Kidney epithelial cell (primary cell): ENCODE results near the gene TRIM21. TPM values are rescaled to one million over a fixed set of nuclear protein-coding genes. Genes with fewer than 3 reads are reported as not detected.
"Not testable (repeated sequence)": the region's sequence is repeated elsewhere in the genome, so short reads cannot be mapped to it uniquely, and the experiment has no call there.

Experiments used
- DNase-seq: peaks from one replicate; pipeline ENCODE4 v3.0.0-alpha.2; 2010; ENCODE audit warnings: low read depth
- H3K27me3 ChIP-seq: 2 replicates; pipeline ENCODE4 v1.6.0; 2011; ENCODE audit warnings: low read length; ENCODE audit not compliant: control insufficient read depth, insufficient read depth
- H3K36me3 ChIP-seq: 2 replicates; pipeline ENCODE4 v1.5.1; 2011; ENCODE audit warnings: low read length; ENCODE audit not compliant: control insufficient read depth, insufficient read depth
- H3K4me3 ChIP-seq: 2 replicates; pipeline ENCODE4 v1.5.1; 2011; ENCODE audit warnings: low read depth, mild to moderate bottlenecking, control low read depth, low read length
- total RNA-seq: library from RNA; depleted of rRNA; stranded (reverse); fragments of >200 nt; gene quantifications from 2 replicates; pipeline ENCODE4 v1.2.3, GENCODE V29; 2015
- TF ChIP-seq, protein P1 (sequence below): IDR thresholded peaks from 2 replicates; pipeline ENCODE4 v1.5.1; 2011; ENCODE audit warnings: mild to moderate bottlenecking, moderate library complexity, low read length, control low read depth, inconsistent platforms; ENCODE audit not compliant: insufficient read depth, poor library complexity, severe bottlenecking

TRIM21 gene
- total RNA-seq, 1 donor from 2014 or later: 22.3 TPM

DNA sequence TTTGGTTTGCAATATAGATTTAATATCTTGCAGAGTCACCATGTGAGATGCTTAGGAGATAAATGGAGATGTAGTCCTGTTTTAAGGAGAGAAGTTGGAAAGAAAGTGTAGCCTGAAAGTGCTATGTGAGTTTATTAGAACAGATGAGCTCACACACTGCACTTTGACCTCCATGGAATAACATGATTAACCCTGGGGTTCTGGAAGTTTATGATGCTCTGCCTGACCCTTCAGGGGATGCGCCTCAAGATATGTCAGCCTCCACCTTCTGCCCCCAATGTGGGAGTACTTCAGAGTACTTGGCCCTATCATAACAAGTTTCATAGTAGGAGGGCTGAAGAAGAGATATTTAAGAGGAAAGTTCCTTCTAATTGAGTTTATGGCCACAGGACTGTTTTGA is 23.3 kb upstream of the TRIM21 start:
- no peak for DNase-seq
- H3K27me3 ChIP-seq: no peaks in the 10 kb centered on the region
- no peak overlapping the region for H3K4me3 ChIP-seq
- TF ChIP-seq, protein P1, sequence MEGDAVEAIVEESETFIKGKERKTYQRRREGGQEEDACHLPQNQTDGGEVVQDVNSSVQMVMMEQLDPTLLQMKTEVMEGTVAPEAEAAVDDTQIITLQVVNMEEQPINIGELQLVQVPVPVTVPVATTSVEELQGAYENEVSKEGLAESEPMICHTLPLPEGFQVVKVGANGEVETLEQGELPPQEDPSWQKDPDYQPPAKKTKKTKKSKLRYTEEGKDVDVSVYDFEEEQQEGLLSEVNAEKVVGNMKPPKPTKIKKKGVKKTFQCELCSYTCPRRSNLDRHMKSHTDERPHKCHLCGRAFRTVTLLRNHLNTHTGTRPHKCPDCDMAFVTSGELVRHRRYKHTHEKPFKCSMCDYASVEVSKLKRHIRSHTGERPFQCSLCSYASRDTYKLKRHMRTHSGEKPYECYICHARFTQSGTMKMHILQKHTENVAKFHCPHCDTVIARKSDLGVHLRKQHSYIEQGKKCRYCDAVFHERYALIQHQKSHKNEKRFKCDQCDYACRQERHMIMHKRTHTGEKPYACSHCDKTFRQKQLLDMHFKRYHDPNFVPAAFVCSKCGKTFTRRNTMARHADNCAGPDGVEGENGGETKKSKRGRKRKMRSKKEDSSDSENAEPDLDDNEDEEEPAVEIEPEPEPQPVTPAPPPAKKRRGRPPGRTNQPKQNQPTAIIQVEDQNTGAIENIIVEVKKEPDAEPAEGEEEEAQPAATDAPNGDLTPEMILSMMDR: no peak
- H3K36me3 ChIP-seq: no peaks in the 10 kb centered on the region

DNA sequence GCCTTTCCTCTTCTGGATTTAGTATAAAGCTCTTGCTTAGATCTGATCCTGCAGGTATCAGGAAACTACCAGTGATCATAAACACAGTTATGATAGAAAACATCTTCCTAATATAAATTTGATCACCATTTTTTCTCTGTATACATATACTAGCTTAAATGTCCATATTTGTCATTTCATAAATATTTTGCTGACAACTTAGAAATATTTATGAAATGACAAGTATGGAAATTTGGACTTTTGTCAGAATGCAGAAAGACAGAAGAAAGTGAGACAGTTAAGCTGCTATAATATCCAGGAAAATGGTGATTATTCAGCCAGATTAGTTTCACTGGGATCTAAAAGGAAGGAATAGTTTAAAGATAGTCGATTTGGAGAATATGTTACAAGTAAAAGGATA is 22.8 kb upstream of the TRIM21 start:
- H3K36me3 ChIP-seq: no peaks in the 10 kb centered on the region
- TF ChIP-seq, protein P1: no peak
- no peak for DNase-seq
- H3K27me3 ChIP-seq: no peaks in the 10 kb centered on the region
- no peak overlapping the region for H3K4me3 ChIP-seq

DNA sequence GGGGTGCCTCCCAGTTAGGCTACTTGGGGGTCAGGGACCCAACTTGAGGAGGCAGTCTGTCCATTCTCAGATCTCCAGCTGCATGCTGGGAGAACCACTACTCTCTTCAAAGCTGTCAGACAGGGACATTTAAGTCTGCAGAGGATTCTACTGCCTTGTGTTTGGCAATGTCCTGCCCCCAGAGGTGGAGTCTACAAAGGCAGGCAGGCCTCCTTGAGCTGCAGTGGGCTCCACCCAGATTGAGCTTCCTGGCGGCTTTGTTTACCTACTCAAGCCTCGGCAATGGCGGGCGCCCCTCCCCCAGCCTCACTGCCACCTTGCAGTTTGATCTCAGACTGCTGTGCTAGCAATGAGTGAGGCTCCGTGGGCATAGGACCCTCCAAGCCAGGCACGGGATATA is 12.7 kb upstream of the TRIM21 start:
- H3K27me3 ChIP-seq, H3K4me3 ChIP-seq, DNase-seq, H3K36me3 ChIP-seq: not testable (repeated sequence)

DNA sequence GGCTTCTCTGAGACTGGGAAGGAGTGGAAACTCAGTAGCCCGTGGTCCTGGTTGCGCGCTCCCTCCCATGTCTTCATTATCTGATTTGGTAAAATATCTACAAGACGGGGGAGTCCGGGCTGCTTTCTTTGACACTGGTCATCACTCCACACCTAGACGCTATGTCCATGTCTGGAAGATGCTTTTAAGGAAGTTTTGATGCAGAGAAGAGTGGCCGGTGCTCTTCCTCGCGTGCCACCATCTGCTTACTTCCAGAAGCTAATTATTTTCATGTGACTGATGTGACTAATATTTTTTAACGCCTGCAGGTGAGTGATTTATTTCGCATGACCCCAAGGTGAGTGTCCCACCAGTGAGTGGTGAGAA is 339 bp upstream of the TRIM21 start:
- H3K27me3 ChIP-seq: no peaks in the 10 kb centered on the region
- TF ChIP-seq, protein P1: no peak
- no peak for DNase-seq
- peak overlapping the region; percentile 88 for H3K4me3 ChIP-seq
- H3K36me3 ChIP-seq: peaks cover 2% of the 10 kb centered on the region

DNA sequence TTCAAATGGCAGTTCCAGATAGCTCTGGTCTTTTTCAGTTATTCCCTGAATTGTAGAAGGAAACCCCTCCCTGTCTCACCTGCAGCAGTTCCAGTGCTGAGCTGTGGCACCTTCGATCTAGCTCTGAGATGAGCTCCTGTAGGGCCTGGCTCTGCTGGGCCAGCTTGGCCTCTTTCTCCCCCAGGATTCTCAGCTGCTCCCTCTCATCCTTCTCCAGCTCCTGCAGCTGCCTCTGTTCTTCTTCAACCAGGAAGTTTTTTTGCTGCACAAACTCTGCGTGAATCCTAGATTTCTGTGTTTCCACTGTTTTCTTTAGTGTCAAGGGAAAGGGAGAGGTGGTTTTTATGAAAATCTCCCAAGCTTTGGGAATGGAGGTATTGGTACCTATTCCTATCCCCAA is 5.3 kb downstream of the TRIM21 start:
- no peaks in the 10 kb centered on the region for H3K27me3 ChIP-seq
- H3K4me3 ChIP-seq: no peak overlapping the region
- TF ChIP-seq, protein P1: no peak
- peaks cover 3% of the 10 kb centered on the region for H3K36me3 ChIP-seq
- DNase-seq: no peak

DNA sequence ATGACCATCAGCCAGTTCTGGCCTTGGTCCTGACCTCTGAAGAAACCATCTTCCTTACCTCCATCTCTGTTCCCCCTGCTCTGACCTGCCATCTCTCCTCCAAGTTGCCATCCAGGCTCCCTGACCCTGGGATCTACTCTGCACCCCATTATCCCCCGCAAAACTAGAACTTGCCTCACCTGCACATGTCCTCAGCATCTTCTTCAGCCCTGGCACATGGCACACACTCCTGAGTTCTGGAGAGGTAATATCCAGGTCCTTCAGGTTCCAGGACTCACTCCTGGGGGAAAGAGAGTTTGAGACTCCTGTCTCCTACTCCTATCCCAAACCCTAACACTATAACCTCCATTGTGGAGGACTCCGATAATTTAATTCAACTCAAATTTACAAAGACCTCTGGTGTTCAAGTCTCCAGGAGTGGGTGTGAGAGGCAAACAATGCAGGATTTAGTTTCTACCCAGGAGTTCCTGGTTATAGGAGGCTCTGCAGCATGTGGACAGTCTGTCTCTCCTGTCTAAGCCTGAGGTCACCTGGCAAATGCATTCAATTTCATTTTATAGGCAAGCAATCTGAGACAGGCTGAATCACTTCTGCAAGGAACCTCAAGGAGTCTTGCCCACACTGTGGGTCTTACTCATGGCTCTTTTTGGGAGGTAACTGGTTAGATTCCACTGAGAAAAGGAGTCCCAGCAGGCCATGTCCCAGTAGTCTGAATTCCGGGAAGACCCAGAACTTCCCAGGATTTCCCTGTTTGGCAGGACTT is 7.3 kb downstream of the TRIM21 start:
- TF ChIP-seq, protein P1: no peak
- no peak overlapping the region for H3K4me3 ChIP-seq
- DNase-seq: no peak
- H3K27me3 ChIP-seq: no peaks in the 10 kb centered on the region
- H3K36me3 ChIP-seq: peaks cover 3% of the 10 kb centered on the region
